ENCODE data around the gene TAGAP. TPM values are rescaled to one million over a fixed set of nuclear protein-coding genes. Genes with fewer than 3 reads are reported as not detected.

TAGAP gene
- polyA plus RNA-seq, 1 of the 3 experiments (the other 2 are of a cell fraction) = not detected

GRCh38 chr6:159059885-159060506, 15.2 kb upstream of the TAGAP start (continued):
- no peak for TF ChIP-seq SIN3A (IDR thresholded peaks at IDR 0.05; ENCODE audit: borderline replicate concordance, low read depth, low read length)
- no peak for TF ChIP-seq YY1 (IDR thresholded peaks at IDR 0.05; ENCODE audit: low read depth)

- no peaks in the 10 kb centered on the region for H3K79me2 ChIP-seq (ENCODE audit: insufficient read depth)
- H4K20me1 ChIP-seq (ENCODE audit: insufficient read depth) = no peaks in the 10 kb centered on the region
- H3K4me1 ChIP-seq (ENCODE audit: control insufficient read depth in 1 of 2, insufficient read depth in 2 of 2, low read depth in 1 of 2, low read length in 1 of 2) = no peaks in the 10 kb centered on the region; a peak in 1 of 4 replicates
- H3K27me3 ChIP-seq (ENCODE audit: insufficient read depth) = peaks cover 39% of the 10 kb centered on the region; the same call in 1 of the 2 replicates
- 27% methylated on average over 3 of the region's 3 CpGs for WGBS (ENCODE audit: low lambda C conversion rate)
- CTCF ChIA-PET = interaction anchor here (1.4 kb wide), 1 partner anchor 17 kb away, joined by 5 read pairs; no protein-coding TSS in a partner anchor
- H3K36me3 ChIP-seq (replicated peaks in 1 of 2; ENCODE audit: control insufficient read depth in 1 of 2, insufficient read depth in 2 of 2, low read length in 1 of 2) = no peaks in the 10 kb centered on the region
- no peak overlapping the region for H3K4me2 ChIP-seq
- POLR2A ChIA-PET = no interaction called here
- no peak overlapping the region for H2AFZ ChIP-seq (ENCODE audit: low read depth)
- H3K9me2 ChIP-seq = no peaks in the 10 kb centered on the region
- H3K9me3 ChIP-seq = no peaks in the 10 kb centered on the region
- TF ChIP-seq NRF1 (IDR thresholded peaks at IDR 0.05; ENCODE audit: low read depth, low read length) (no peak), PBX3 (IDR thresholded peaks at IDR 0.05) (no peak), NFIC (IDR thresholded peaks at IDR 0.05; ENCODE audit: borderline replicate concordance) (no peak), MEF2A (IDR thresholded peaks at IDR 0.05; ENCODE audit: borderline replicate concordance, low read depth) (no peak), TCF12 (IDR thresholded peaks at IDR 0.05) (no peak), ELF1 (IDR thresholded peaks at IDR 0.05) (no peak)
- DNase-seq = no peak
- H3K4me3 ChIP-seq (ENCODE audit: low read depth in 2 of 2, low read length in 1 of 2) = no peak overlapping the region
- H3F3A ChIP-seq (replicated peaks; ENCODE audit: insufficient read depth) = no peaks in the 10 kb centered on the region
- H3K9ac ChIP-seq = no peak overlapping the region
- H3K27ac ChIP-seq (ENCODE audit: low read depth in 2 of 2, low read length in 1 of 2) = no peak overlapping the region
Measured at GRCh38 chr6:159059141-159059540, 14.3 kb upstream of the TAGAP start.

- CTCF ChIA-PET = interaction anchor here (1.7 to 1.8 kb wide), 2 partner anchors 13 to 15 kb away, joined by 8 read pairs; partner anchors contain the start of gene TAGAP
- TF ChIP-seq JUND (IDR thresholded peaks at IDR 0.05) (no peak), USF2 (IDR thresholded peaks at IDR 0.05; ENCODE audit: borderline replicate concordance, low read depth, low read length) (no peak), MAX (IDR thresholded peaks at IDR 0.05; ENCODE audit: low read depth) (no peak), ZBTB33 (IDR thresholded peaks at IDR 0.05; ENCODE audit: borderline replicate concordance, low read depth) (no peak), TCF12 (IDR thresholded peaks at IDR 0.05) (no peak), SMC3 (IDR thresholded peaks at IDR 0.05; ENCODE audit: low read depth, low read length) (no peak), USF1 (IDR thresholded peaks at IDR 0.05; ENCODE audit: borderline replicate concordance, low read depth) (no peak), ELF1 (IDR thresholded peaks at IDR 0.05) (no peak), EZH2phosphoT487 (IDR thresholded peaks at IDR 0.05; ENCODE audit: borderline replicate concordance, low read depth) (no peak), PBX3 (IDR thresholded peaks at IDR 0.05) (no peak), SIN3A (IDR thresholded peaks at IDR 0.05; ENCODE audit: borderline replicate concordance, low read depth, low read length) (no peak), RXRA (IDR thresholded peaks at IDR 0.05; ENCODE audit: borderline replicate concordance, low read depth) (no peak), TEAD4 (IDR thresholded peaks at IDR 0.05; ENCODE audit: borderline replicate concordance, insufficient read depth) (no peak), RAD21 (IDR thresholded peaks at IDR 0.05; ENCODE audit: low read length) (no peak), FOSL2 (IDR thresholded peaks at IDR 0.05; ENCODE audit: borderline replicate concordance, low read depth) (no peak)
Measured at GRCh38 chr6:159056899-159057298, 12.1 kb upstream of the TAGAP start.

More at GRCh38 chr6:159056899-159057298, 12.1 kb upstream of the TAGAP start:
- Histone ChIP-seq H3K36me3 (replicated peaks in 1 of 2; ENCODE audit: control insufficient read depth in 1 of 2, insufficient read depth in 2 of 2, low read length in 1 of 2) (no peaks in the 10 kb centered on the region), H3K27ac (ENCODE audit: low read depth in 2 of 2, low read length in 1 of 2) (no peak overlapping the region), H3K4me2 (no peak overlapping the region), H4K20me1 (ENCODE audit: insufficient read depth) (no peaks in the 10 kb centered on the region), H3K79me2 (ENCODE audit: insufficient read depth) (no peaks in the 10 kb centered on the region), H3K9ac (no peak overlapping the region), H3K4me1 (ENCODE audit: control insufficient read depth in 1 of 2, insufficient read depth in 2 of 2, low read depth in 1 of 2, low read length in 1 of 2) (no peaks in the 10 kb centered on the region; a peak in 1 of 4 replicates), H3K4me3 (ENCODE audit: low read depth in 2 of 2, low read length in 1 of 2) (no peak overlapping the region), H3K9me3 (no peaks in the 10 kb centered on the region), H3F3A (replicated peaks; ENCODE audit: insufficient read depth) (no peaks in the 10 kb centered on the region), H2AFZ (ENCODE audit: low read depth) (no peak overlapping the region), H3K9me2 (no peaks in the 10 kb centered on the region), H3K27me3 (ENCODE audit: insufficient read depth) (peaks cover 36% of the 10 kb centered on the region; the same call in 1 of the 2 replicates)
- DNase-seq = no peak
- POLR2A ChIA-PET = no interaction called here
- 42% methylated on average over 6 of the region's 6 CpGs for WGBS (ENCODE audit: low lambda C conversion rate)

All from SK-N-SH (cell line).